Measurements from ENCODE around the gene SCNM1. TPM values are rescaled to one million over a fixed set of nuclear protein-coding genes. Genes with fewer than 3 reads are reported as not detected.

The SCNM1 gene
- total RNA-seq, 4 donors from 2014 or later = 11.2 to 39.3 (median 21.4) TPM

DNA sequence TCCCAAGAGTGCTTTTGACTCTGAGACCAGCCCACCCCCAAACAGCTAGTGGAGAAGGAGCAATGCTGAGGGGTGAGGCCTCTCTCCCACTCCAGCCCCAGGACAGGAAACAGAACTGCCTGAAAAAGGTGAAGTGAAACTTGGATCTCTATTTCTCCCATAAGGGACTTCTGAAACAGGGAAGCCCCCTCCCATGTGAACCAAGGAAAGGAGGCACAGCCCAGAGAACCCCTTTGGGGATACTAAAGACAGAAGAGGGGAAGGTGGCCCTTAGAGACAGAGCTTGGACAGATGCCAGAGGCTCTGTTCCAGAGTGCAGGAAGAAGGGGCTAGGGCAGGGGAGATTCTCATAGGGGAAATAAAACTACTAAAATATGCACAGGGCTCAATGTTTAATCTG lies 6.6 kb upstream of the SCNM1 start:
- intact Hi-C loops (cut with DNase I) = loop anchor here (5.0 kb wide), 1 partner anchor 132 kb away; no protein-coding TSS in a partner anchor
- Histone ChIP-seq H3K27me3 (no peaks in the 10 kb centered on the region), H3K9me3 (no peaks in the 10 kb centered on the region), H3K4me3 (no peak overlapping the region), H3K27ac (replicated peaks in 1 of 4) (peak overlapping the region in 1 of 4 donors; percentile 26), H3K36me3 (peaks cover 17 to 63% (median 54%) of the 10 kb centered on the region in 4 donors), H3K4me1 (peaks cover 8 to 37% (median 35%) of the 10 kb centered on the region in 4 donors)
- TF ChIP-seq POLR2A (IDR thresholded peaks at IDR 0.05; ENCODE audit: low read depth) = no peak
- no peak for TF ChIP-seq POLR2AphosphoS5 (IDR thresholded peaks at IDR 0.05)
- TF ChIP-seq EP300 (IDR thresholded peaks at IDR 0.05) = no peak
- TF ChIP-seq, protein P1, sequence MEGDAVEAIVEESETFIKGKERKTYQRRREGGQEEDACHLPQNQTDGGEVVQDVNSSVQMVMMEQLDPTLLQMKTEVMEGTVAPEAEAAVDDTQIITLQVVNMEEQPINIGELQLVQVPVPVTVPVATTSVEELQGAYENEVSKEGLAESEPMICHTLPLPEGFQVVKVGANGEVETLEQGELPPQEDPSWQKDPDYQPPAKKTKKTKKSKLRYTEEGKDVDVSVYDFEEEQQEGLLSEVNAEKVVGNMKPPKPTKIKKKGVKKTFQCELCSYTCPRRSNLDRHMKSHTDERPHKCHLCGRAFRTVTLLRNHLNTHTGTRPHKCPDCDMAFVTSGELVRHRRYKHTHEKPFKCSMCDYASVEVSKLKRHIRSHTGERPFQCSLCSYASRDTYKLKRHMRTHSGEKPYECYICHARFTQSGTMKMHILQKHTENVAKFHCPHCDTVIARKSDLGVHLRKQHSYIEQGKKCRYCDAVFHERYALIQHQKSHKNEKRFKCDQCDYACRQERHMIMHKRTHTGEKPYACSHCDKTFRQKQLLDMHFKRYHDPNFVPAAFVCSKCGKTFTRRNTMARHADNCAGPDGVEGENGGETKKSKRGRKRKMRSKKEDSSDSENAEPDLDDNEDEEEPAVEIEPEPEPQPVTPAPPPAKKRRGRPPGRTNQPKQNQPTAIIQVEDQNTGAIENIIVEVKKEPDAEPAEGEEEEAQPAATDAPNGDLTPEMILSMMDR (IDR thresholded peaks at IDR 0.05) = no peak
- no peak for DNase-seq (ENCODE audit: extremely low spot score)

DNA sequence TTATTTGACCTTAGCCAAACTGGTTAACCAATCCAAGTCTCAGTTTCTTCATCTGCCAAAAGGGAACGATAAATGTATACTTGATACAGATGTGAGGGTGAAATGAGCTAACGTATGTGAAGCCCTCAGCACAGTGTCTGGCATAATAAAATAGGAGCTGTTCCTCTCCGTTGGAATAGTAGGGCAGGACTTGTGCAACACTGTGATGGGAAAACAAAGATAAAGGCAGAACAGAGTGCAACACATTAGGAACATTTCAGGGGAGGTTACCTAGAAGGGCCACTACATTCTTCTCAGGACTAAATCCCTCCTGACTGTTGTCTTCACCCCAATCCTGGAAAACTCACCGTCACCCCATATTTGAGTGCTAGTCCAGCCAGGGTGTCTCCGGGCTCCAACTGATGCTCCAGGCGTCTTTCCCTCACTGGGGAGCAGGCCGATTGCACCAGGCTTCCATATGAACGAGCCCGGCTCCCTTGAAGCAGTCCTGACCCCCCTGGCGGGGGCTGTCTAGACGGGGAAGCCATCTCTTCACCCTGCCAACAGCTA lies 1.1 kb upstream of the SCNM1 start:
- intact Hi-C loops (cut with DNase I) = no loop called here
- peaks cover 26 to 48% (median 43%) of the 10 kb centered on the region in 4 donors for H3K36me3 ChIP-seq
- no peaks in the 10 kb centered on the region for H3K27me3 ChIP-seq
- H3K9me3 ChIP-seq = no peaks in the 10 kb centered on the region
- peaks cover 19 to 50% (median 46%) of the 10 kb centered on the region in 4 donors for H3K4me1 ChIP-seq
- no peak for TF ChIP-seq POLR2AphosphoS5 (IDR thresholded peaks at IDR 0.05)
- peak; percentile 2 for TF ChIP-seq POLR2A (IDR thresholded peaks at IDR 0.05; ENCODE audit: low read depth)
- TF ChIP-seq, protein P1 (IDR thresholded peaks at IDR 0.05) = peak in 1 of 3 experiments; percentile 4
- no peak for TF ChIP-seq EP300 (IDR thresholded peaks at IDR 0.05)
- H3K4me3 ChIP-seq = peak overlapping the region; percentile 65 to 88 (median 70)
- H3K27ac ChIP-seq (replicated peaks in 1 of 4) = peak overlapping the region; percentile 85 to 93 (median 88)
- WGBS = 32% methylated on average over 11 of the region's 11 CpGs
- no peak for DNase-seq (ENCODE audit: extremely low spot score)

DNA sequence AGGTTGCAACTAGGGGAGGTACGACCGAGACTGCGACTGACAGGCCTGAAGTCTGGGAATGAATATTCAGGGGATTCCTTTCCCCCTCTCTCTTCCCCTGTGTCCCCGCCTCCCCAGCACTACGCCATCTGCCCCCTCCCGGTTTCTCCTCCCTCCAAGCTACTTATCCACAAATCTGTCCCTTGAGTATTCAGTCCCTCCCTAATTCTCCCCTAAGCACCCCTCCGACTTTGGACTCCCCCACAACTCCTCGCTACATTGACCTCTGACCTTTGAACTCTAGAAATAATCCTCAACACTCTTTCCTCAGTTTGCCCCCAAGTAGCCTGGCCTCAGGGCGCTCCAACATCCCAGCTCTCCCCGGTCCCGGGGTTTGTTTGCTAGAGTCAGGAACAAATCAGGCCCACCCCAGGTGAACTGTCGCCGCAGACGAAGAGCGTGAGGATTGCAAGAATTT lies 635 bp upstream of the SCNM1 start:
- Histone ChIP-seq H3K4me1 (peaks cover 19 to 49% (median 46%) of the 10 kb centered on the region in 4 donors), H3K9me3 (no peaks in the 10 kb centered on the region), H3K36me3 (peaks cover 26 to 50% (median 42%) of the 10 kb centered on the region in 4 donors), H3K4me3 (peak overlapping the region; percentile 65 to 88 (median 70)), H3K27ac (replicated peaks in 1 of 4) (peak overlapping the region; percentile 85 to 93 (median 88)), H3K27me3 (no peaks in the 10 kb centered on the region)
- TF ChIP-seq, protein P1 (IDR thresholded peaks at IDR 0.05) = peak in 1 of 3 experiments; percentile 1
- TF ChIP-seq POLR2A (IDR thresholded peaks at IDR 0.05; ENCODE audit: low read depth) (no peak), POLR2AphosphoS5 (IDR thresholded peaks at IDR 0.05) (peak in 1 of 2 donors; percentile 8), EP300 (IDR thresholded peaks at IDR 0.05) (no peak)
- WGBS = 12% methylated on average over 15 of the region's 15 CpGs
- DNase-seq (ENCODE audit: extremely low spot score) = no peak
- intact Hi-C loops (cut with DNase I) = no loop called here

DNA sequence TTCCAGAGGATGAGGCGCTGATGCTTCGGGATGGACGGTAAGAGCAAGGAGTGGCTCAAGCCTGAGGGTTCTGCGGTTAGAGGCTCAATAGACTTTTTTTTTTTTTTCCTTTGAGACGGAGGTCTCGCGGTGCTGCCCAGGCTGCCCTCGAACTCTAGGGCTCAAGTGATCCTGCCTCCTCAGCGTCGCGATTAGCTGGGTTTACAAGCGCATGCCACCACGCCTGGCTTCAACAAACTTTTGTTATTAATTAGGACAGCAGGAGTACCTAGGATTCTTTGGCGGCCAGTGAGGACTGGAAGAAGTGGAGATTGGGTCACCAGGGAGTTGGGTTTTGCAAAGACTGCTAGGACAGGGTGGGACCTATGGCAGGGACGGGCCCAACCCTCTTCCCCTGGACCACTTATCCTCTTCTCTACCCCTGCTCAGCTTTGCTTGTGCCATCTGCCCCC lies 587 bp downstream of the SCNM1 start:
- intact Hi-C loops (cut with DNase I) = no loop called here
- WGBS = 4% methylated on average over 15 of the region's 15 CpGs
- DNase-seq (ENCODE audit: extremely low spot score) = no peak
- peaks cover 16 to 50% (median 35%) of the 10 kb centered on the region in 4 donors for H3K36me3 ChIP-seq
- TF ChIP-seq EP300 (IDR thresholded peaks at IDR 0.05) (no peak), POLR2A (IDR thresholded peaks at IDR 0.05; ENCODE audit: low read depth) (no peak), POLR2AphosphoS5 (IDR thresholded peaks at IDR 0.05) (no peak)
- TF ChIP-seq, protein P1 (IDR thresholded peaks at IDR 0.05) = no peak
- H3K4me1 ChIP-seq = peaks cover 19 to 41% (median 39%) of the 10 kb centered on the region in 4 donors
- peak overlapping the region; percentile 65 to 88 (median 70) for H3K4me3 ChIP-seq
- peak overlapping the region; percentile 85 to 93 (median 88) for H3K27ac ChIP-seq (replicated peaks in 1 of 4)
- no peaks in the 10 kb centered on the region for H3K27me3 ChIP-seq
- no peaks in the 10 kb centered on the region for H3K9me3 ChIP-seq

Measured in esophagus muscularis mucosa (tissue), 4 donors.